Activated naive CD4-positive, alpha-beta T cell treated with anti-CD3 and anti-CD28 coated beads for 36 hours (primary cell): ENCODE measurements around the gene SPTBN4. TPM values are rescaled to one million over a fixed set of nuclear protein-coding genes. Genes with fewer than 3 reads are reported as not detected.

Experiments used
- CTCF ChIA-PET: fragments of 350-600 bp; sonication (Branson Sonifier 250); formaldehyde crosslinking; loops from one replicate; lab custom pipeline; 2021; ENCODE audit warnings: antibody characterized with exemption; lab: Charles Lee
- DNase-seq: peaks from one replicate; pipeline ENCODE4 v3.0.0-alpha.2; 2020
- H3K27ac Mint-ChIP-seq: one replicate; pipeline ENCODE4 v1.8.0; 2021; ENCODE audit warnings: mild to moderate bottlenecking, mixed read lengths
- H3K27me3 Mint-ChIP-seq: one replicate; pipeline ENCODE4 v1.8.0; 2021; ENCODE audit warnings: low read depth, mixed read lengths
- H3K36me3 Mint-ChIP-seq: one replicate; pipeline ENCODE4 v1.8.0; 2021; ENCODE audit warnings: low read depth, mixed read lengths
- H3K4me1 Mint-ChIP-seq: one replicate; pipeline ENCODE4 v1.8.0; 2021; ENCODE audit warnings: low read depth, mixed read lengths
- H3K4me3 Mint-ChIP-seq: one replicate; pipeline ENCODE4 v1.8.0; 2021; ENCODE audit warnings: mild to moderate bottlenecking, moderate library complexity, mixed read lengths
- H3K9me3 Mint-ChIP-seq: one replicate; pipeline ENCODE4 v1.8.0; 2021; ENCODE audit warnings: mixed read lengths
- intact Hi-C: fragments of 100-400 bp; cut with micrococcal nuclease; formaldehyde crosslinking; loops from one replicate; pipeline ENCODE4 v1.15.1; 2023
- total RNA-seq, 2 experiments: library from RNA; stranded (reverse); gene quantifications; one replicate each; pipeline ENCODE4 v1.2.3, GENCODE V29; 2021

SPTBN4 gene
- total RNA-seq, 2 experiments from 2014 or later = 0.91 to 1.1 TPM

GRCh38 chr19:40614622-40615411 lies 148.0 kb downstream of the SPTBN4 start:
- Mint-ChIP-seq H3K27ac (peak overlapping the region; percentile 97), H3K27me3 (no peaks in the 10 kb centered on the region), H3K4me1 (peaks cover 67% of the 10 kb centered on the region), H3K9me3 (no peaks in the 10 kb centered on the region), H3K36me3 (peaks cover 25% of the 10 kb centered on the region), H3K4me3 (peak overlapping the region; percentile 88)
- CTCF ChIA-PET = interaction anchor here (0.5 to 2.6 kb wide), 5 partner anchors 9 to 316 kb away, joined by 3 to 27 read pairs (median 3); no protein-coding TSS in a partner anchor
- peak; percentile 98 for DNase-seq
- intact Hi-C loops = loop anchor here (1.0 to 10.0 kb wide), 16 partner anchors 10 to 1210 kb away; partner anchors contain the start of genes ACTMAP, AKT2, EGLN2 and NUMBL

- no peak for DNase-seq
- Mint-ChIP-seq H3K27ac (peak overlapping the region; percentile 97), H3K4me1 (peaks cover 59% of the 10 kb centered on the region), H3K27me3 (no peaks in the 10 kb centered on the region), H3K9me3 (no peaks in the 10 kb centered on the region), H3K36me3 (peaks cover 28% of the 10 kb centered on the region), H3K4me3 (no peak overlapping the region)
- CTCF ChIA-PET = interaction anchor here (0.6 to 2.6 kb wide), 8 partner anchors 11 to 203 kb away, joined by 3 to 27 read pairs (median 4); no protein-coding TSS in a partner anchor
- intact Hi-C loops = loop anchor here (10.0 kb wide), 4 partner anchors 621 to 1211 kb away; partner anchors contain the start of genes TGFB1, ZFP36 and ZNF546
Observed at GRCh38 chr19:40616178-40616577, 149.4 kb downstream of the SPTBN4 start.

GRCh38 chr19:40616941-40617340 lies 150.1 kb downstream of the SPTBN4 start:
- H3K27ac Mint-ChIP-seq = peak overlapping the region; percentile 79
- no peak overlapping the region for H3K4me3 Mint-ChIP-seq
- CTCF ChIA-PET = interaction anchor here (0.7 to 2.6 kb wide), 4 partner anchors 13 to 152 kb away, joined by 3 to 27 read pairs (median 5); no protein-coding TSS in a partner anchor
- H3K9me3 Mint-ChIP-seq = no peaks in the 10 kb centered on the region
- H3K4me1 Mint-ChIP-seq = peaks cover 56% of the 10 kb centered on the region
- peaks cover 34% of the 10 kb centered on the region for H3K36me3 Mint-ChIP-seq
- H3K27me3 Mint-ChIP-seq = no peaks in the 10 kb centered on the region
- intact Hi-C loops = loop anchor here (10.0 kb wide), 4 partner anchors 622 to 1212 kb away; partner anchors contain the start of genes TGFB1, ZFP36 and ZNF546
- DNase-seq = no peak

GRCh38 chr19:40617961-40618360 lies 151.2 kb downstream of the SPTBN4 start:
- no peak overlapping the region for H3K27ac Mint-ChIP-seq
- intact Hi-C loops = loop anchor here (10.0 kb wide), 4 partner anchors 623 to 1213 kb away; partner anchors contain the start of genes TGFB1, ZFP36 and ZNF546

GRCh38 chr19:40619333-40620160 lies 152.7 kb downstream of the SPTBN4 start:
- H3K36me3 Mint-ChIP-seq = peaks cover 43% of the 10 kb centered on the region
- CTCF ChIA-PET = interaction anchor here (0.7 to 8.9 kb wide), 5 partner anchors 15 to 152 kb away, joined by 3 to 66 read pairs (median 3); no protein-coding TSS in a partner anchor
- intact Hi-C loops = loop anchor here (10.0 kb wide), 4 partner anchors 625 to 1215 kb away; partner anchors contain the start of genes TGFB1, ZFP36 and ZNF546
- DNase-seq = peak; percentile 52
- no peak overlapping the region for H3K4me3 Mint-ChIP-seq
- peaks cover 43% of the 10 kb centered on the region for H3K4me1 Mint-ChIP-seq
- H3K27ac Mint-ChIP-seq = peak overlapping the region; percentile 76
- no peaks in the 10 kb centered on the region for H3K9me3 Mint-ChIP-seq
- no peaks in the 10 kb centered on the region for H3K27me3 Mint-ChIP-seq

More at GRCh38 chr19:40617961-40618360, 151.2 kb downstream of the SPTBN4 start:
- Mint-ChIP-seq H3K27me3 (no peaks in the 10 kb centered on the region), H3K4me3 (no peak overlapping the region), H3K9me3 (no peaks in the 10 kb centered on the region), H3K36me3 (peaks cover 41% of the 10 kb centered on the region), H3K4me1 (peaks cover 48% of the 10 kb centered on the region)
- DNase-seq = no peak
- CTCF ChIA-PET = interaction anchor here (0.6 to 8.9 kb wide), 3 partner anchors 15 to 832 kb away, joined by 3 to 66 read pairs (median 3); no protein-coding TSS in a partner anchor

GRCh38 chr19:40620161-40620485 lies 153.3 kb downstream of the SPTBN4 start:
- intact Hi-C loops = no loop called here
- H3K9me3 Mint-ChIP-seq = no peaks in the 10 kb centered on the region
- H3K27me3 Mint-ChIP-seq = no peaks in the 10 kb centered on the region
- H3K4me1 Mint-ChIP-seq = peaks cover 38% of the 10 kb centered on the region
- DNase-seq = no peak
- CTCF ChIA-PET = interaction anchor here (0.7 to 8.9 kb wide), 6 partner anchors 14 to 151 kb away, joined by 3 to 66 read pairs (median 3); no protein-coding TSS in a partner anchor
- H3K4me3 Mint-ChIP-seq = no peak overlapping the region
- peaks cover 43% of the 10 kb centered on the region for H3K36me3 Mint-ChIP-seq
- peak overlapping the region; percentile 76 for H3K27ac Mint-ChIP-seq

- DNase-seq = no peak
- intact Hi-C loops = no loop called here
- Mint-ChIP-seq H3K4me1 (peaks cover 28% of the 10 kb centered on the region), H3K27ac (no peak overlapping the region), H3K27me3 (no peaks in the 10 kb centered on the region), H3K36me3 (peaks cover 44% of the 10 kb centered on the region), H3K9me3 (no peaks in the 10 kb centered on the region), H3K4me3 (no peak overlapping the region)
- CTCF ChIA-PET = interaction anchor here (1.4 to 8.9 kb wide), 2 partner anchors 13 to 81 kb away, joined by 3 to 66 read pairs; no protein-coding TSS in a partner anchor
Observed at GRCh38 chr19:40621283-40621682, 154.5 kb downstream of the SPTBN4 start.

- no peak for DNase-seq
- peaks cover 22% of the 10 kb centered on the region for H3K4me1 Mint-ChIP-seq
- no peaks in the 10 kb centered on the region for H3K9me3 Mint-ChIP-seq
- H3K27me3 Mint-ChIP-seq = no peaks in the 10 kb centered on the region
- H3K36me3 Mint-ChIP-seq = peaks cover 47% of the 10 kb centered on the region
- peak overlapping the region; percentile 37 for H3K27ac Mint-ChIP-seq
- CTCF ChIA-PET = interaction anchor here (8.9 kb wide), 1 partner anchor 12 kb away, joined by 66 read pairs; no protein-coding TSS in a partner anchor
- intact Hi-C loops = no loop called here
- no peak overlapping the region for H3K4me3 Mint-ChIP-seq
Observed at GRCh38 chr19:40621966-40622772, 155.4 kb downstream of the SPTBN4 start.

- DNase-seq = no peak
- no peak overlapping the region for H3K27ac Mint-ChIP-seq
- H3K27me3 Mint-ChIP-seq = no peaks in the 10 kb centered on the region
- no peaks in the 10 kb centered on the region for H3K9me3 Mint-ChIP-seq
- no peak overlapping the region for H3K4me3 Mint-ChIP-seq
- CTCF ChIA-PET = interaction anchor here (8.9 kb wide), 1 partner anchor 11 kb away, joined by 66 read pairs; no protein-coding TSS in a partner anchor
- H3K36me3 Mint-ChIP-seq = peaks cover 50% of the 10 kb centered on the region
- H3K4me1 Mint-ChIP-seq = peaks cover 21% of the 10 kb centered on the region
- intact Hi-C loops = no loop called here
Observed at GRCh38 chr19:40622773-40623075, 155.9 kb downstream of the SPTBN4 start.

- H3K4me1 Mint-ChIP-seq = peaks cover 18% of the 10 kb centered on the region
- DNase-seq = no peak
- intact Hi-C loops = no loop called here
- H3K36me3 Mint-ChIP-seq = peaks cover 51% of the 10 kb centered on the region
- H3K27me3 Mint-ChIP-seq = no peaks in the 10 kb centered on the region
- no peaks in the 10 kb centered on the region for H3K9me3 Mint-ChIP-seq
- no peak overlapping the region for H3K4me3 Mint-ChIP-seq
- H3K27ac Mint-ChIP-seq = no peak overlapping the region
- CTCF ChIA-PET = interaction anchor here (8.9 kb wide), 1 partner anchor 10 kb away, joined by 66 read pairs; no protein-coding TSS in a partner anchor
Observed at GRCh38 chr19:40623403-40624251, 156.8 kb downstream of the SPTBN4 start.
